Fibroblast of villous mesenchyme (primary cell): Measurements from ENCODE around the gene GATD1. TPM values are rescaled to one million over a fixed set of nuclear protein-coding genes. Genes with fewer than 3 reads are reported as not detected.

ENCODE experiments used
- DNase-seq: peaks from one replicate; pipeline ENCODE4 v3.0.0-alpha.2; 2010; ENCODE audit warnings: low read depth
- H3K4me3 ChIP-seq: 2 replicates; pipeline ENCODE4 v1.5.1; 2011; ENCODE audit warnings: low read depth, mild to moderate bottlenecking, low read length
- small RNA-seq: library from RNA; depleted of rRNA; stranded (forward); fragments of <200 nt; gene quantifications from one replicate; pipeline ENCODE3, GENCODE V24; 2012
- total RNA-seq: library from RNA; depleted of rRNA; stranded (reverse); fragments of >200 nt; gene quantifications from 2 replicates; pipeline ENCODE4 v1.2.3, GENCODE V29; 2012
- TF ChIP-seq, protein P1 (sequence below): IDR thresholded peaks from 2 replicates; pipeline ENCODE4 v1.5.1; 2012; ENCODE audit warnings: low read depth, mild to moderate bottlenecking, low read length; ENCODE audit not compliant: insufficient read depth

The GATD1 gene
- total RNA-seq, 1 donor: 26.3 TPM

DNA sequence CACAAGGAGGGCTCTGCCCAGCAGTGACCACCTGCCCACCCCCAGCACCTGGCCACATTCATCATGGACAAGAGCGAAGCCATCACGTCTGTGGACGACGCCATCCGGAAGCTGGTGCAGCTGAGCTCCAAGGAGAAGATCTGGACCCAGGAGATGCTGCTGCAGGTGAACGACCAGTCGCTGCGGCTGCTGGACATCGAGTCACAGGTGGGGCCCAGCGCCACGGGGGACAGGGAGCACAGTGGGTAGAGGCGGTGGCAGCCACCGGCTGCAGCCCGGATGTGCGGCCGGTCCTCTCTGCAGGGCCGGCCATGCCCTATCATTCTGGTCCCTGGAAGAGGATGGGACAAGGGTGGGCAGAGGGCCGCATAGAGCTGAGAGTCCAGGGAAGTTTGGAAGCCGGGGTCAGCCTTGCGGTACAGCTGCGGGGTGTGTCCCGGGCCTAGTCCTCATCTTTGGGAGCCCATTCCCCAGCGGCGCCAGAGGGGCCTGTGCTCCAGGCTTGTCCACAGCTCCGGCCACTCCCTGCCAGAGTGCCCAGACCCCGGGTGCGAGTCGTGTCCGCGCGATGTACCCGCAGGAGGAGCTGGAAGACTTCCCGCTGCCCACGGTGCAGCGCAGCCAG lies 57.2 kb downstream of the GATD1 start:
- no peak for DNase-seq
- TF ChIP-seq, protein P1, sequence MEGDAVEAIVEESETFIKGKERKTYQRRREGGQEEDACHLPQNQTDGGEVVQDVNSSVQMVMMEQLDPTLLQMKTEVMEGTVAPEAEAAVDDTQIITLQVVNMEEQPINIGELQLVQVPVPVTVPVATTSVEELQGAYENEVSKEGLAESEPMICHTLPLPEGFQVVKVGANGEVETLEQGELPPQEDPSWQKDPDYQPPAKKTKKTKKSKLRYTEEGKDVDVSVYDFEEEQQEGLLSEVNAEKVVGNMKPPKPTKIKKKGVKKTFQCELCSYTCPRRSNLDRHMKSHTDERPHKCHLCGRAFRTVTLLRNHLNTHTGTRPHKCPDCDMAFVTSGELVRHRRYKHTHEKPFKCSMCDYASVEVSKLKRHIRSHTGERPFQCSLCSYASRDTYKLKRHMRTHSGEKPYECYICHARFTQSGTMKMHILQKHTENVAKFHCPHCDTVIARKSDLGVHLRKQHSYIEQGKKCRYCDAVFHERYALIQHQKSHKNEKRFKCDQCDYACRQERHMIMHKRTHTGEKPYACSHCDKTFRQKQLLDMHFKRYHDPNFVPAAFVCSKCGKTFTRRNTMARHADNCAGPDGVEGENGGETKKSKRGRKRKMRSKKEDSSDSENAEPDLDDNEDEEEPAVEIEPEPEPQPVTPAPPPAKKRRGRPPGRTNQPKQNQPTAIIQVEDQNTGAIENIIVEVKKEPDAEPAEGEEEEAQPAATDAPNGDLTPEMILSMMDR: no peak
- H3K4me3 ChIP-seq: no peak overlapping the region

DNA sequence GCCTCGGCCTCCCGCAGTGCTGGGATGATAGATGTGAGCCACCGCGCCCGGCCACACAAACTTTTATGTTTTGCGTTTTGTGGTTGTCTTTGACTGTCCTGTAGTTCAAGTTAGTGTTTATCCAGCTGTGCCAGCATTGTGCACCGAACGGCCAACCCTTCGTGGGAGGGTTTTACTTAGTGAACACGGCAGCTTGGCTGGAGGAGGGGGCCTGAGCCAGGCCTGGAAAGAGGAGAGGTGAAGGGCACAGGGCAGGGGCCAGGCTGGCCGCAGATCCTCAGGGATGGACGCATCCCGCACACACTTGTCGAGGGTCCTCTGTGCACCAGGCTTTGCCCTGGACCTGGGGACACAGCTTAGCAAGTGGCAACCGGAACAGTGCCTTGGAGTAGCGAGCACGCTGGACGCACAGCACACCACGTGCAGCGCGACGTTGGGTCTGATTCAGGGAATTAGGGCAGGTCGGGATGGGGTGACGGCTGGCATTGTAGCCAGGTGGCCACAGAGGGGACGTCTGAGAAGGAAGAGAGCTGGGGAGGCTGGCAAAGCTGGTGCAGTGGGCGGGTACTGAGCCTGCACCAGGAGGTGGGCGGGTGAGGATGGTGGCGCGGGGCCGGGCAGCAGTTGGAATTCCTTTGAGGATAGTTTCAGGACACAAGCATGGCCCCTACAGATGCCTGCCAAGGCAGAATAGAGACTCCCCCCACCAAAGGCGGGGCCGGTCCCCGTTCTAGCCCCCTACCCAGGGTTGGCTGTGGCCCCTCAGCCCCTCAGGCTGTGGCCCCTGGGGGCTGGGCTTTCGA lies 57.9 kb downstream of the GATD1 start:
- TF ChIP-seq, protein P1: no peak
- no peak for DNase-seq
- H3K4me3 ChIP-seq: no peak overlapping the region

Small RNAs within 50 kb of the gene (small RNA-seq; reads per million reads assigned to genes)
- not detected for gene SNORA52

Other genes starting within 250 kb of the GATD1 start
- 36.7 and 47.0 TPM in 2 replicates for gene HRAS, start 241.9 kb downstream of the GATD1 start, total RNA-seq
- gene LRRC56, start 240.0 kb downstream of the GATD1 start, total RNA-seq: 0.43 and 0.64 TPM in 2 replicates
- 1.6 and 2.2 TPM in 2 replicates for gene LMNTD2, start 216.7 kb downstream of the GATD1 start, total RNA-seq
- gene RASSF7, start 216.5 kb downstream of the GATD1 start, total RNA-seq: 14.2 and 15.5 TPM in 2 replicates
- 29.4 and 38.7 TPM in 2 replicates for gene PHRF1, start 201.0 kb downstream of the GATD1 start, total RNA-seq
- gene IRF7, start 161.5 kb downstream of the GATD1 start, total RNA-seq: 7.7 and 8.2 TPM in 2 replicates
- gene CDHR5, start 152.5 kb downstream of the GATD1 start, total RNA-seq: not detected in 2 replicates
- not detected in 2 replicates for gene SCT, start 150.3 kb downstream of the GATD1 start, total RNA-seq
- not detected in 2 replicates for gene DRD4, start 140.2 kb downstream of the GATD1 start, total RNA-seq
- 33.7 and 33.8 TPM in 2 replicates for gene DEAF1, start 82.3 kb downstream of the GATD1 start, total RNA-seq
- 13.0 and 16.8 TPM in 2 replicates for gene TMEM80, start 81.7 kb downstream of the GATD1 start, total RNA-seq
- 42.5 and 55.3 TPM in 2 replicates for gene EPS8L2, start 71.3 kb downstream of the GATD1 start, total RNA-seq
- 142 and 148 TPM in 2 replicates for gene TALDO1, start 30.0 kb downstream of the GATD1 start, total RNA-seq
- 0.43 and 0.64 TPM in 2 replicates for gene CEND1, start 12.6 kb upstream of the GATD1 start, total RNA-seq
- 12.6 and 16.8 TPM in 2 replicates for gene SLC25A22, start 20.8 kb upstream of the GATD1 start, total RNA-seq
- 5.5 and 7.8 TPM in 2 replicates for gene PIDD1, start 27.7 kb upstream of the GATD1 start, total RNA-seq
- 220 and 278 TPM in 2 replicates for gene RPLP2, start 32.5 kb upstream of the GATD1 start, total RNA-seq
- 23.5 and 28.5 TPM in 2 replicates for gene PNPLA2, start 41.4 kb upstream of the GATD1 start, total RNA-seq
- gene CRACR2B, start 50.4 kb upstream of the GATD1 start, total RNA-seq: 0.43 and 0.97 TPM in 2 replicates
- gene CD151, start 55.5 kb upstream of the GATD1 start, total RNA-seq: 218 and 295 TPM in 2 replicates
- gene POLR2L, start 65.0 kb upstream of the GATD1 start, total RNA-seq: 92.4 and 120 TPM in 2 replicates
- gene TSPAN4, start 65.4 kb upstream of the GATD1 start, total RNA-seq: 113 and 126 TPM in 2 replicates
- 42.2 and 42.3 TPM in 2 replicates for gene CHID1, start 133.3 kb upstream of the GATD1 start, total RNA-seq
- 45.7 and 53.5 TPM in 2 replicates for gene AP2A2, start 148.4 kb upstream of the GATD1 start, total RNA-seq